ENCODE measurements around the gene ABHD10.

The ABHD10 gene

DNA sequence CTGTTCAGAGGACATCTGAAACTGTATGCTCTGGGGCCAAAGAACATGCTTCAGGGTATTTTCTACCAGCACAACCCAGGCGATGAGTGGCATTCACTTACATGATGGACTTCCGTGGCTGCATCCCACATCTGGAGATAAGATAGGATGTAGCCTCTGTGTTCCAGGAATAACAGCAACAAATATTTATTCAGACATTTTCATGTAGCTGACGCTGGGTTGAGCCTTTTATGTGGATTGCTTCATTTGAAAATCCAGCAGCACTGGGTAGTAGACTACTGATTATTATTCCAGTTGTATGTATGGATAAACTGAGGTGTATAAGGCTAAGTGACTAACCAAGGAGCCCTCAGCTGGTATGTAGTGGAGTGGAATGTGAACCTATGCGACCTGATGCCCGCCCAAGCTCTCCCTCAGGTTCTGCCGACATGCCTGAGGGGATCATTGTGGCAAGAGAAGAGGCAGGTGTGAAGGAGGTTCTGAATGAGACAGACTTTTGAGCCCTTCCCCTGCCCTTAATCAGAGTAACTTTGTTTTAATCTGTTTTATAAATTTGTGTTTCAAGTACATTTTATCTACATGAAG, 25.9 kb upstream of the ABHD10 start:
- FAIRE-seq, result no peak
- DNase-seq (ENCODE audit: insufficient read length, low spot score), result no peak
- TF ChIP-seq, protein P1, sequence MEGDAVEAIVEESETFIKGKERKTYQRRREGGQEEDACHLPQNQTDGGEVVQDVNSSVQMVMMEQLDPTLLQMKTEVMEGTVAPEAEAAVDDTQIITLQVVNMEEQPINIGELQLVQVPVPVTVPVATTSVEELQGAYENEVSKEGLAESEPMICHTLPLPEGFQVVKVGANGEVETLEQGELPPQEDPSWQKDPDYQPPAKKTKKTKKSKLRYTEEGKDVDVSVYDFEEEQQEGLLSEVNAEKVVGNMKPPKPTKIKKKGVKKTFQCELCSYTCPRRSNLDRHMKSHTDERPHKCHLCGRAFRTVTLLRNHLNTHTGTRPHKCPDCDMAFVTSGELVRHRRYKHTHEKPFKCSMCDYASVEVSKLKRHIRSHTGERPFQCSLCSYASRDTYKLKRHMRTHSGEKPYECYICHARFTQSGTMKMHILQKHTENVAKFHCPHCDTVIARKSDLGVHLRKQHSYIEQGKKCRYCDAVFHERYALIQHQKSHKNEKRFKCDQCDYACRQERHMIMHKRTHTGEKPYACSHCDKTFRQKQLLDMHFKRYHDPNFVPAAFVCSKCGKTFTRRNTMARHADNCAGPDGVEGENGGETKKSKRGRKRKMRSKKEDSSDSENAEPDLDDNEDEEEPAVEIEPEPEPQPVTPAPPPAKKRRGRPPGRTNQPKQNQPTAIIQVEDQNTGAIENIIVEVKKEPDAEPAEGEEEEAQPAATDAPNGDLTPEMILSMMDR (IDR thresholded peaks at IDR 0.05; ENCODE audit: insufficient read depth, missing control alignments), result no peak

DNA sequence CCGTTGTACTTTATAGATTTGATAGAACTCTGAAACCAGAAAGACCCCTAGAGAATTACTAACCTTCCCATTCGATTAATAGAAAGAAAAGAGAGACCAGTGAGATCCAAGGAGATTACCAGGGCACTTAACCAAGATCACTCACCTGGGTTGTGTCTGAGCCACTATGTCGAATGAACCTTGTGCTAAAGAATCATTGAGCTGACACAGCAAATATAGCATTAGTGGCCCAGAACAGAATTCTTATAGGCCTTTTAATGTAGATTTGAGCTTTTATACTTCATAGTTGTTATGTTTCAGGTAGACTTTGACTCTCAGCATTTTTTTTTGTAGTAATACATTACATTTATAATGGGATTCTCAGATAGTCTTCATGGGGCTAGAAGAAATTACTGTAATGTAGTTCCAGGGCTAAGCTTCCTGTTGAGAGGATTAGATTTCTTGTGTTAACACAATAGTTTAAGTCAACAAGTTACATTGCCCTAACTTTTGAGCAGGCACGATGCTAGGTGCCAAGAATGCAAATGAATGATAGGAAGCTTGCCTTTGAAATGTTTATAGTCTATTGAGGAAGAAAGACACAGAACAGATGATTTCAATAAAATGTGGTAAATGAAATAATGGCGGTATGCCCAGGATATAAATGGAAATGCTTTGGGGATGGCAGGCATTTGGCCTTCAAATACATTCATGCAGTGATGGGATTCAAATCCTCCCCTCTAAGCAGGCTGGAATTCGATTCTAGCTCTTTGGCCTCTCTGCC, 24.4 kb upstream of the ABHD10 start:
- FAIRE-seq (no peak), DNase-seq (ENCODE audit: insufficient read length, low spot score) (no peak)
- TF ChIP-seq, protein P1 (IDR thresholded peaks at IDR 0.05; ENCODE audit: insufficient read depth, missing control alignments), result no peak

DNA sequence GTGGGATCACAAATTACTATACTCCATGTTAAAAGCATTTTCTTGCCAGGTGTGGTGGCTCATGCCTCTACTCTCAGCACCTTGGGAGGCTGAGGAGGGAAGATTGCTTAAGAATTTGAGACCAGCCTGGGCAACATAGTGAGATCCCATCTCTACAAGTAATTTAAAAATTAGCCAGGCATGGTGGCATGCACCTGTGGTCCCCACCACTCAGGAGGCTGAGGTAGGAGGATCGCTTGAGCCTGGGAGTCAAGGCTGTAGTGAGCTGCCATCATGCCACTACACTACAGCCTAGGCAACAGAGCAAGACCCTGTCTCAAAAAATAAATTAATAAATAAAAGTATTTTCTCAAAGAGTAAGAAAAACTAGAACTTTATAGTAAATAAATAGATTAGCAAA, 22.9 kb upstream of the ABHD10 start:
- DNase-seq (ENCODE audit: insufficient read length, low spot score), result no peak
- TF ChIP-seq, protein P1 (IDR thresholded peaks at IDR 0.05; ENCODE audit: insufficient read depth, missing control alignments), result no peak
- no peak for FAIRE-seq

DNA sequence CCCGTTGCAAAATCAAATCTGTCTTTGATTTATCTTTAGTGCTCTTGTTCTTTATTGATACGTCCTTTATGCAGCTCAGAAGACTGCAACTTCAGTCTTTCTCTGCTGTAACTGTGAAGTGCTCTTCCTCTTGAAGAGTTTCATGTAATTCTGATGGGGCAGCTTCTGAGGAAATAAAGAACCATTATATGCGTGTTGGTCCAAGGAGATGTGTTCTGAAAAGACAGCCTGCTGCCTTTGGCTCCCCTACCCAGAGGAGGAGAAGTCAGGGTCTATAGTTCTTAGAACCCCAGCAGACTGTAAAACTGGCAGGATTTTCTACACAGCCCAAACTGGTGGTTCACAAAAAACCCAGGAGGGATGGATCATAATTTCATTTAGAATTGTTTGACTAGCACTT, 22.4 kb upstream of the ABHD10 start:
- TF ChIP-seq, protein P1 (IDR thresholded peaks at IDR 0.05; ENCODE audit: insufficient read depth, missing control alignments), result no peak
- FAIRE-seq (no peak), DNase-seq (ENCODE audit: insufficient read length, low spot score) (no peak)

DNA sequence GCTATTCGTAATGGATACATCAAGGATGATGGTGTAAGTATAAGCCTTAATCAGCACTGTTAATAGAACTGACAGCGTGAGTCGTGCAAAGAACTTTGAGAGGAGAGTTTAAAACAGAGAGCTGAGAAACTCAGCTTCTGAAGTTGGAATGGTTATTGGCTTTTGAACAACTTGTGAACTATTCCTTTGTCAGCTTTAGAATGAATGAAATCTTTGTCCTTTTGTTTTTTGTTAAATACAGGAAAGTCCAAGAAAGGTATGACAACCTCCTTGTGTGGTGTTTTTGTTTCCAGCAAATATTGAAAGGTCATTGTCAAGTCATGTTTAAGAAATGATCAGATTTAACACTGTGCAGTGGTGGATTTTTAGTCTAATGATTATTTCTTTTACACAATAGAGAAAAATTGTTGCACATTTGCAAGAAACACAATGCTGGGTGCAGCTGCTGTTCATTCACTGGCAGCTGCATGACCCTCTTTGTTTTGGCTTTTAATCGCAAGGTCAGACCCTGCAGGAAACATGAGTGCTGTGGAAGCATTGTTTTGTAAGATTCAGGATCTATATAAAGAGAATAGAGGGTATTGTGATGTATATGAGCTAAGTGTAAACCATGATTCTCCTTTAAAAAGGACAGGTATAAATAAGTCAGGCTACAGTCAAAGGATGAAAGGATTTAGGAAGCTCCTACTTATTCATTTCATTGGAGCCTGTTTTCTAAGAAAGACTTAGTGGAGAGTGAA, 21.7 kb upstream of the ABHD10 start:
- TF ChIP-seq, protein P1 (IDR thresholded peaks at IDR 0.05; ENCODE audit: insufficient read depth, missing control alignments), result no peak
- no peak for FAIRE-seq
- DNase-seq (ENCODE audit: insufficient read length, low spot score), result no peak

DNA sequence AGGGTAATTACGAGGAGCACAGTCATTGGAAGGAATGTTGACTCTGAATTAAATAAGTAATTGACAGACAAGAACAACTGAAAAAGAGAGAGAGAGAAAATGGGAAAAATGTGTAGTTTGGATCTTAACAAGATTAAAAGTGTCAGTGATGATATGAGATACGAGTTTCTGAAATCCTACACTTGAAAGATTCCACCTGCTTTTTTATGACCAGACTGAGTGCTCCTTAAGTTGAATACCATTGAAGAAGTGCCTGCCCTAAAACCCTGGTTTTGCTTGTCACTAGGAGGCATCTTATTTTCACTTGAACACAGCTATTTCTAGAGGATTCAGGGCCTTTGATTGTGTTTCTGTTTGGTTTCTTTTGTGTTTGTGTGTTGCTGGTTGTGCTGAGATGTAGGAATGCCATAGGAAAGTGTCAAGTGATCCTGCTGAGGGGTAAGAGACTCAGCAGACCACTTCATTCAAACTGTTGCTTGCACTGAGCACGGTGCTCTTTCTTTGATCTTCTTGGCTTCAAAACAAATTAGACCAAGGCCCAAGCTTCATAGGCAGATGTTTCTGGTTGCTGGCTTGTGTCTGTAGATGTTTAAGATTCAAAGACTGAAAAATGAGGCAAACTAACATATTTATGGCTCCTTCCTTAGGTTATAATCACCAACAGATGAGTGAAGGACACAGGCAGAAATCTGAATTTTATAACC, 17.2 kb upstream of the ABHD10 start:
- TF ChIP-seq, protein P1 (IDR thresholded peaks at IDR 0.05; ENCODE audit: insufficient read depth, missing control alignments), result no peak
- FAIRE-seq (no peak), DNase-seq (ENCODE audit: insufficient read length, low spot score) (no peak)
